Neural progenitor cell (in vitro differentiated cells): Measurements from ENCODE around the gene FZD10. TPM values are rescaled to one million over a fixed set of nuclear protein-coding genes. Genes with fewer than 3 reads are reported as not detected.

Experiments
- DNase-seq: peaks from one replicate; pipeline ENCODE4 v3.0.0-alpha.2; 2016; ENCODE audit warnings: low spot score
- H2AFZ ChIP-seq: fragments of 200-600 bp; sonication (generic); replicated peaks from 2 replicates; pipeline ENCODE4 v1.6.1; 2016; ENCODE audit warnings: antibody characterized with exemption
- H3F3A ChIP-seq: fragments of 200-600 bp; sonication (generic); 2 replicates; pipeline ENCODE4 v1.6.1; 2016; ENCODE audit warnings: antibody characterized with exemption, low read depth
- H3K27ac ChIP-seq: fragments of 200-600 bp; sonication (generic); 2 replicates; pipeline ENCODE4 v1.5.1; 2016; ENCODE audit warnings: mild to moderate bottlenecking
- H3K27me3 ChIP-seq: fragments of 200-600 bp; sonication (generic); 2 replicates; pipeline ENCODE4 v1.6.1; 2016; ENCODE audit warnings: mild to moderate bottlenecking, moderate library complexity
- H3K36me3 ChIP-seq: fragments of 200-600 bp; sonication (generic); 2 replicates; pipeline ENCODE4 v1.5.1; 2016
- H3K4me1 ChIP-seq: fragments of 200-600 bp; sonication (generic); 2 replicates; pipeline ENCODE4 v1.6.1; 2016; ENCODE audit warnings: mixed run types
- H3K4me2 ChIP-seq: fragments of 200-600 bp; sonication (generic); 2 replicates; pipeline ENCODE4 v1.6.1; 2016
- H3K4me3 ChIP-seq: fragments of 200-600 bp; sonication (generic); 2 replicates; pipeline ENCODE4 v1.5.1; 2016
- H3K79me2 ChIP-seq: fragments of 200-600 bp; sonication (generic); 2 replicates; pipeline ENCODE4 v1.6.1; 2016; ENCODE audit warnings: low read depth
- H3K9ac ChIP-seq: fragments of 200-600 bp; sonication (generic); 2 replicates; pipeline ENCODE4 v1.6.1; 2016
- H3K9me3 ChIP-seq: fragments of 200-600 bp; sonication (generic); 2 replicates; pipeline ENCODE4 v1.5.1; 2016; ENCODE audit warnings: low read depth
- H4K20me1 ChIP-seq: fragments of 200-600 bp; sonication (generic); 2 replicates; pipeline ENCODE4 v1.6.1; 2016; ENCODE audit warnings: low read depth
- H3K27ac Mint-ChIP-seq: 3 replicates; pipeline ENCODE4 v1.8.0; 2021; ENCODE audit warnings: mixed read lengths
- H3K27me3 Mint-ChIP-seq: 2 replicates; pipeline ENCODE4 v1.8.0; 2022; ENCODE audit warnings: low read depth, mild to moderate bottlenecking, inconsistent platforms, moderate library complexity, mixed read lengths; ENCODE audit not compliant: insufficient read depth
- H3K36me3 Mint-ChIP-seq: 3 replicates; pipeline ENCODE4 v1.8.0; 2021; ENCODE audit warnings: mixed read lengths
- H3K4me1 Mint-ChIP-seq: 3 replicates; pipeline ENCODE4 v1.8.0; 2021; ENCODE audit warnings: mixed read lengths
- H3K4me3 Mint-ChIP-seq: 3 replicates; pipeline ENCODE4 v1.8.0; 2021; ENCODE audit warnings: mild to moderate bottlenecking, moderate library complexity, mixed read lengths
- H3K9me3 Mint-ChIP-seq: 3 replicates; pipeline ENCODE4 v1.8.0; 2020; ENCODE audit warnings: mixed read lengths
- EZH2 ChIP-seq: fragments of 200-600 bp; sonication (generic); IDR thresholded peaks from 2 replicates; pipeline ENCODE4 v1.6.1; 2017; ENCODE audit warnings: antibody characterized with exemption, mild to moderate bottlenecking, moderate library complexity
- EZH2phosphoT487 ChIP-seq: fragments of 200-600 bp; sonication (generic); IDR thresholded peaks from 2 replicates; pipeline ENCODE4 v1.6.1; 2017; ENCODE audit warnings: antibody characterized with exemption
- total RNA-seq: library from RNA; depleted of rRNA; stranded (reverse); fragments of >200 nt; gene quantifications from 2 replicates; pipeline ENCODE4 v1.2.3, GENCODE V29; 2015; ENCODE audit warnings: low replicate concordance
- TF ChIP-seq, protein P1 (sequence below): fragments of 200-600 bp; sonication (generic); IDR thresholded peaks from 2 replicates; pipeline ENCODE4 v1.5.1; 2017; ENCODE audit warnings: antibody characterized with exemption, mild to moderate bottlenecking

The FZD10 gene
- total RNA-seq, 1 donor from 2014 or later: 0.11 TPM

DNA sequence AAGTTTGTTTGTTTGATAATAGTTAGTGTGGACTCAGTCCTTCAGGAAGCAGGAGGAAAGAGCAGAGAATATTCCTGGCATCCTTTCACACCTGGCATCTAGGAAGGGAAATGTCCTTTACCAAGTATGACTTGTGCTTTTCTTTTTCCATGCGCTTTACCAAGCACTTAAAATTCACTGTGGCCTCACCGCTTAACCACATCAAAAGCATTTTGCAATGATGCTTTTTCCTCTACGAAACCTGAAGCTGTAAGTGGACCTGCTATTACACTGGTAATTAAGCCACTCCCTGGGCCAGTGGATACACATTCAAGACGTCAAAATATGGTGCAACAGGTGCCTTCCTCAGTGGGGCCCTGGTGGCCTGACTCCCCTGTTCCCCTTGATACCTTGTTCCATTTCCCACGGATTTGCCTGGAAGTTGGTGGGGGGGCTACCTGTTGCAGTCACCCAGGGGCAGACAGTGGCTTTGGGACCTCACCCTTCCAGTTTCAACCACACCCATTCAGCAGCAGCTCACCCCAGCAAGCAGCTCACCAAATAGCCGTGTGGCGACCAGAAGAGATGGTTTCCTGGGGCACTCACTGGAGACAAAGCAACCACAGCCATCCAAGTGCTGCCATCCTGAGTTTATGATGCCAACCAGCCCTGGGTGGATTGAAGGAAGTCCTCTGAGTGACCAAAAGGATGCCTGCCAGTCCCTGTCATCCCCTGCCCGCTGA lies 14.2 kb upstream of the FZD10 start:
- H3K36me3 ChIP-seq: no peaks in the 10 kb centered on the region
- peaks cover 12% of the 10 kb centered on the region for H3K36me3 Mint-ChIP-seq
- no peaks in the 10 kb centered on the region for H3K79me2 ChIP-seq
- DNase-seq: no peak
- no peak overlapping the region for H3K27ac ChIP-seq
- H3K4me2 ChIP-seq: no peak overlapping the region
- no peak overlapping the region for H3K4me3 Mint-ChIP-seq
- TF ChIP-seq, protein P1, sequence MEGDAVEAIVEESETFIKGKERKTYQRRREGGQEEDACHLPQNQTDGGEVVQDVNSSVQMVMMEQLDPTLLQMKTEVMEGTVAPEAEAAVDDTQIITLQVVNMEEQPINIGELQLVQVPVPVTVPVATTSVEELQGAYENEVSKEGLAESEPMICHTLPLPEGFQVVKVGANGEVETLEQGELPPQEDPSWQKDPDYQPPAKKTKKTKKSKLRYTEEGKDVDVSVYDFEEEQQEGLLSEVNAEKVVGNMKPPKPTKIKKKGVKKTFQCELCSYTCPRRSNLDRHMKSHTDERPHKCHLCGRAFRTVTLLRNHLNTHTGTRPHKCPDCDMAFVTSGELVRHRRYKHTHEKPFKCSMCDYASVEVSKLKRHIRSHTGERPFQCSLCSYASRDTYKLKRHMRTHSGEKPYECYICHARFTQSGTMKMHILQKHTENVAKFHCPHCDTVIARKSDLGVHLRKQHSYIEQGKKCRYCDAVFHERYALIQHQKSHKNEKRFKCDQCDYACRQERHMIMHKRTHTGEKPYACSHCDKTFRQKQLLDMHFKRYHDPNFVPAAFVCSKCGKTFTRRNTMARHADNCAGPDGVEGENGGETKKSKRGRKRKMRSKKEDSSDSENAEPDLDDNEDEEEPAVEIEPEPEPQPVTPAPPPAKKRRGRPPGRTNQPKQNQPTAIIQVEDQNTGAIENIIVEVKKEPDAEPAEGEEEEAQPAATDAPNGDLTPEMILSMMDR: no peak
- TF ChIP-seq EZH2phosphoT487 (no peak), EZH2 (no peak)
- H2AFZ ChIP-seq: no peak overlapping the region
- H3K4me3 ChIP-seq: no peak overlapping the region
- no peak overlapping the region for H3K9ac ChIP-seq
- H3K4me1 ChIP-seq: no peaks in the 10 kb centered on the region
- peaks cover 23% of the 10 kb centered on the region for H3K4me1 Mint-ChIP-seq
- H3K9me3 ChIP-seq: no peaks in the 10 kb centered on the region
- H3K9me3 Mint-ChIP-seq: no peaks in the 10 kb centered on the region
- peaks cover 27% of the 10 kb centered on the region for H3K27me3 Mint-ChIP-seq
- H4K20me1 ChIP-seq: peaks cover 6% of the 10 kb centered on the region
- H3F3A ChIP-seq: no peaks in the 10 kb centered on the region
- H3K27me3 ChIP-seq: peaks cover 97% of the 10 kb centered on the region
- H3K27ac Mint-ChIP-seq: peak overlapping the region; percentile 35

DNA sequence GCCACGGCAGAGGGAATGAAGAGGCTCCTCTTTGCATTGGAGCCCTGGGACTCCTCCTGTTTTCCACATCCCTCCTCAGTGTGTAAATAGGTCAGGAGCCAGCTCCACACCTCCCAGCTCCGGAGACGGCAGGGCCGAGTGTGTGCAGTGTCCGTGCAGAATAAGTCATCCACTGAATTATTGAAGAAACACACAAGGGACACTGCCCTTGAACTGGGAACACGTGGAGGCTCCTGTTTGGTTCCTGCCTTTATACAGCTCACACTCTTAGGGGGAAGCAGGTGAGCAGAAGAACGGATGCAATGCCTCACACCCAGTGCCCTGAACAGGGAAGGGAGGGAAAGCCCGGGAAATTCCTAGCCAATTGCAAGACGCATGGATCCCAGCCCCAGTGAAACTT lies 10.4 kb upstream of the FZD10 start:
- Histone ChIP-seq H4K20me1 (peaks cover 23% of the 10 kb centered on the region), H3K27me3 (peaks cover 98% of the 10 kb centered on the region), H3K4me3 (no peak overlapping the region), H3K4me2 (no peak overlapping the region), H3K27ac (no peak overlapping the region), H3K9ac (no peak overlapping the region), H2AFZ (no peak overlapping the region), H3K4me1 (no peaks in the 10 kb centered on the region), H3K36me3 (no peaks in the 10 kb centered on the region), H3K9me3 (no peaks in the 10 kb centered on the region), H3F3A (no peaks in the 10 kb centered on the region), H3K79me2 (no peaks in the 10 kb centered on the region)
- peaks cover 24% of the 10 kb centered on the region for H3K36me3 Mint-ChIP-seq
- H3K4me3 Mint-ChIP-seq: no peak overlapping the region
- H3K27me3 Mint-ChIP-seq: peaks cover 37% of the 10 kb centered on the region
- H3K9me3 Mint-ChIP-seq: no peaks in the 10 kb centered on the region
- H3K27ac Mint-ChIP-seq: no peak overlapping the region
- no peak for DNase-seq
- H3K4me1 Mint-ChIP-seq: peaks cover 33% of the 10 kb centered on the region
- TF ChIP-seq, protein P1: no peak
- TF ChIP-seq EZH2 (no peak), EZH2phosphoT487 (no peak)

DNA sequence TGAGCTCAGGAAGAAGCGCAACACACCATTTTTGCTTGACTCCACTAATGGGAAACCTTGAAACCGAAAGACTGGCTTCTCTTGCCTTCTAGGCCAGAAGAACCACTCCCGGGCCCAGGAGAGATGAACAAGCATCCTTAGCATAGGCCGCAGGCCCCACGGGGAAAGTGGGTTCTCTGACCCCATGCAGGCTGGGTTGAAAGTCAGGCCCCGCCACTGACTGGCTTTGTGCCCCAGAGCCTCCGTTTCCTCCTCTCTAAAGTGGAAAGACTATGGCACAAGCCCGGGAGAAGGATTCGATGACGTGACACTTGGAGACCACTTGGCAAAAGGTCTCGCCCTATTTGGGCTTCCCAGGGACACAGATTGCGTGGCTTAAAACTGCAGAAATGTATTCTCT lies 9.9 kb upstream of the FZD10 start:
- H3K9me3 Mint-ChIP-seq: no peaks in the 10 kb centered on the region
- Histone ChIP-seq H3K4me3 (no peak overlapping the region), H4K20me1 (peaks cover 28% of the 10 kb centered on the region), H3K79me2 (no peaks in the 10 kb centered on the region), H3K27ac (no peak overlapping the region), H3K9ac (no peak overlapping the region), H3K27me3 (peaks cover 98% of the 10 kb centered on the region), H3K4me2 (no peak overlapping the region), H3F3A (no peaks in the 10 kb centered on the region), H3K9me3 (no peaks in the 10 kb centered on the region), H2AFZ (no peak overlapping the region), H3K36me3 (no peaks in the 10 kb centered on the region), H3K4me1 (no peaks in the 10 kb centered on the region)
- no peak overlapping the region for H3K27ac Mint-ChIP-seq
- no peak for DNase-seq
- no peak overlapping the region for H3K4me3 Mint-ChIP-seq
- peaks cover 37% of the 10 kb centered on the region for H3K27me3 Mint-ChIP-seq
- peaks cover 24% of the 10 kb centered on the region for H3K36me3 Mint-ChIP-seq
- peaks cover 36% of the 10 kb centered on the region for H3K4me1 Mint-ChIP-seq
- no peak for TF ChIP-seq EZH2
- TF ChIP-seq, protein P1: no peak
- no peak for TF ChIP-seq EZH2phosphoT487
